H9 (cell line): ENCODE measurements around the gene PACSIN2. TPM values are rescaled to one million over a fixed set of nuclear protein-coding genes. Genes with fewer than 3 reads are reported as not detected.

Source experiments
- DNase-seq: peaks from one replicate; pipeline ENCODE4 v3.0.0-alpha.2; 2017
- H2AFZ ChIP-seq: one replicate; pipeline ENCODE4 v1.6.1; 2013; ENCODE audit warnings: mild to moderate bottlenecking, low read length, control low read depth, moderate library complexity
- H2AK5ac ChIP-seq: 2 replicates; pipeline ENCODE4 v1.6.1; 2013; ENCODE audit warnings: low read length, control low read depth, mixed read lengths; ENCODE audit not compliant: insufficient read length
- H2BK120ac ChIP-seq: one replicate; pipeline ENCODE4 v1.6.1; 2013; ENCODE audit warnings: low read depth, mild to moderate bottlenecking, low read length, control low read depth, inconsistent platforms; ENCODE audit not compliant: poor library complexity, severe bottlenecking
- H2BK12ac ChIP-seq: 2 replicates; pipeline ENCODE4 v1.6.1; 2013; ENCODE audit warnings: low read length, control low read depth, mixed read lengths, low read depth; ENCODE audit not compliant: insufficient read length
- H2BK15ac ChIP-seq: 2 replicates; pipeline ENCODE4 v1.6.1; 2013; ENCODE audit warnings: low read depth, low read length, control low read depth
- H2BK20ac ChIP-seq: one replicate; pipeline ENCODE4 v1.6.1; 2013; ENCODE audit warnings: low read depth, mild to moderate bottlenecking, low read length, control low read depth, inconsistent platforms; ENCODE audit not compliant: poor library complexity, severe bottlenecking
- H2BK5ac ChIP-seq: 2 replicates; pipeline ENCODE4 v1.6.1; 2013; ENCODE audit warnings: low read length, control low read depth, mixed read lengths; ENCODE audit not compliant: insufficient read length
- H3K14ac ChIP-seq: 2 replicates; pipeline ENCODE4 v1.6.1; 2013; ENCODE audit warnings: low read length, control low read depth; ENCODE audit not compliant: insufficient read depth
- H3K18ac ChIP-seq: 2 replicates; pipeline ENCODE4 v1.6.1; 2013; ENCODE audit warnings: low read depth, mild to moderate bottlenecking, mixed read lengths, low read length, control low read depth; ENCODE audit not compliant: insufficient read length
- H3K23ac ChIP-seq: 2 replicates; pipeline ENCODE4 v1.6.1; 2013; ENCODE audit warnings: low read length, control low read depth, mixed read lengths, low read depth; ENCODE audit not compliant: insufficient read length
- H3K23me2 ChIP-seq: 2 replicates; pipeline ENCODE4 v1.6.1; 2013; ENCODE audit warnings: low read depth, mild to moderate bottlenecking, mixed read lengths, low read length, control low read depth; ENCODE audit not compliant: insufficient read length, poor library complexity, severe bottlenecking
- H3K27ac ChIP-seq: 2 replicates; pipeline ENCODE4 v1.5.1; 2013; ENCODE audit warnings: low read length, control low read depth, mixed read lengths, low read depth; ENCODE audit not compliant: insufficient read length
- H3K27me3 ChIP-seq: 2 replicates; pipeline ENCODE4 v1.6.1; 2013; ENCODE audit warnings: low read length, control low read depth, inconsistent platforms; ENCODE audit not compliant: insufficient read depth
- H3K4ac ChIP-seq: 2 replicates; pipeline ENCODE4 v1.6.1; 2013; ENCODE audit warnings: low read depth, mild to moderate bottlenecking, control low read depth, inconsistent platforms, low read length, moderate library complexity
- H3K4me1 ChIP-seq: 2 replicates; pipeline ENCODE4 v1.6.1; 2013; ENCODE audit warnings: low read length, control low read depth, inconsistent platforms; ENCODE audit not compliant: insufficient read depth
- H3K4me2 ChIP-seq: 2 replicates; pipeline ENCODE4 v1.6.1; 2013; ENCODE audit warnings: low read length, control low read depth, mixed read lengths; ENCODE audit not compliant: insufficient read length, insufficient read depth
- H3K56ac ChIP-seq: 2 replicates; pipeline ENCODE4 v1.6.1; 2013; ENCODE audit warnings: low read depth, mild to moderate bottlenecking, mixed read lengths, low read length, control low read depth; ENCODE audit not compliant: insufficient read length
- H3K79me1 ChIP-seq: 2 replicates; pipeline ENCODE4 v1.6.1; 2013; ENCODE audit warnings: low read depth, mild to moderate bottlenecking, moderate library complexity, low read length, control low read depth, inconsistent platforms; ENCODE audit not compliant: insufficient read depth, poor library complexity, severe bottlenecking
- H3K79me2 ChIP-seq: 2 replicates; pipeline ENCODE4 v1.6.1; 2013; ENCODE audit warnings: low read length, control low read depth, inconsistent platforms; ENCODE audit not compliant: insufficient read depth
- H3K9ac ChIP-seq: 2 replicates; pipeline ENCODE4 v1.6.1; 2013; ENCODE audit warnings: low read length, control low read depth, mixed read lengths; ENCODE audit not compliant: insufficient read length; ENCODE audit errors: extremely low read depth
- H3K9me3 ChIP-seq: one replicate; pipeline ENCODE4 v1.6.1; 2013; ENCODE audit warnings: low read depth, low read length, inconsistent platforms; ENCODE audit not compliant: control insufficient read depth
- H3T11ph ChIP-seq: one replicate; pipeline ENCODE4 v1.6.1; 2013; ENCODE audit warnings: mild to moderate bottlenecking, low read length, control low read depth, inconsistent platforms
- H4K20me1 ChIP-seq: one replicate; pipeline ENCODE4 v1.6.1; 2013; ENCODE audit not compliant: control insufficient read depth, insufficient read length, insufficient read depth
- H4K5ac ChIP-seq: 2 replicates; pipeline ENCODE4 v1.6.1; 2013; ENCODE audit warnings: low read depth, mild to moderate bottlenecking, mixed read lengths, low read length, control low read depth; ENCODE audit not compliant: insufficient read length
- H4K8ac ChIP-seq: replicated peaks from 2 replicates; pipeline ENCODE4 v1.6.1; 2013; ENCODE audit warnings: low read length, control low read depth, mixed read lengths, low read depth; ENCODE audit not compliant: insufficient read length
- H4K91ac ChIP-seq: 2 replicates; pipeline ENCODE4 v1.6.1; 2013; ENCODE audit warnings: low read depth, mild to moderate bottlenecking, moderate library complexity, mixed read lengths, low read length, control low read depth; ENCODE audit not compliant: insufficient read length
- H3K27ac Mint-ChIP-seq, 3 experiments: 2 replicates in 2 of 3; 3 replicates in 1 of 3; pipeline ENCODE4 v1.8.0; 2020 to 2021; ENCODE audit warnings: mixed read lengths in 3 of 3, mild to moderate bottlenecking in 1 of 3, moderate library complexity in 1 of 3
- H3K27me3 Mint-ChIP-seq: 2 replicates; pipeline ENCODE4 v1.8.0; 2021; ENCODE audit warnings: low read depth, mild to moderate bottlenecking, moderate library complexity, mixed read lengths
- H3K36me3 Mint-ChIP-seq, 3 experiments: 2 replicates in 2 of 3; 3 replicates in 1 of 3; pipeline ENCODE4 v1.8.0; 2020 to 2021; ENCODE audit warnings: low read depth in 3 of 3, mixed read lengths in 3 of 3; ENCODE audit not compliant: insufficient read depth in 1 of 3
- H3K4me1 Mint-ChIP-seq, 2 experiments: 2 replicates each; pipeline ENCODE4 v1.8.0; 2020; ENCODE audit warnings: mixed read lengths in 2 of 2
- H3K4me3 Mint-ChIP-seq, 2 experiments: 2 replicates in 1 of 2; 3 replicates in 1 of 2; pipeline ENCODE4 v1.8.0; 2020 to 2021; ENCODE audit warnings: mild to moderate bottlenecking in 2 of 2, mixed read lengths in 2 of 2, moderate library complexity in 1 of 2
- H3K9me3 Mint-ChIP-seq, 2 experiments: 2 replicates in 1 of 2; 3 replicates in 1 of 2; pipeline ENCODE4 v1.8.0; 2020; ENCODE audit warnings: mild to moderate bottlenecking in 2 of 2, mixed read lengths in 2 of 2, moderate library complexity in 1 of 2
- WGBS: extraction: QIAGEN DNeasy Blood & Tissue Kit; methylation state at CpG from one replicate; pipeline ENCODE4 v1.1.7; 2013; ENCODE audit warnings: missing lambda C conversion rate, low lambda C conversion rate, mixed read lengths; ENCODE audit not compliant: insufficient read length; ENCODE audit errors: extremely low coverage; 5-methylcytosine and 5-hydroxymethylcytosine counted together
- total RNA-seq: library from RNA; stranded (reverse); gene quantifications from 2 replicates; pipeline ENCODE4 v1.2.1, GENCODE V29; 2021
- TF ChIP-seq, protein P1 (sequence below): fragments of 200-600 bp; sonication (generic); conservative IDR thresholded peaks from 3 replicates; pipeline ENCODE4 v1.8.0; 2021; ENCODE audit warnings: antibody characterized with exemption, mild to moderate bottlenecking

Gene PACSIN2
- total RNA-seq, 1 experiment from 2014 or later, result 62.3 TPM

DNA sequence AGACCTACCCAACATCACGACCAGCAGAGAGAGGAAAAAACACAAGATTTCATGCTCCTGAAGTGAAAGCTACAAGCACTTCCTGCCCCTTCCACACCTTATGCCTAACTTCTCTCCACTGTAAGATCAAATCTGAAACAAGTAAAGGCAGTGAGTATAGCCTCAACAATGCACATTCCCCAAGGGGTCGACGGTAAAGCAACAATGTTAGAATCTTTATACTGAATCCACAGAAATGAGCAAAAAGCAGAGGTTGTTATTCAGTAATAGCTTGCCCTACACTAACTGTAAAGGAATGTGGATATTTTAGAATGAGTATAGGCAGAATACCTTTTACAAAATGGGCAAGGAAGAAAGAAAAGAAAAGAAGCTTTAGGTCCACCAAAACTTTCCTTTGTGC is 173.5 kb downstream of the PACSIN2 start:
- Histone ChIP-seq H3K56ac (no peak overlapping the region), H3K4me2 (no peak overlapping the region), H3K4ac (no peak overlapping the region), H2BK20ac (no peak overlapping the region), H3K18ac (no peak overlapping the region), H3K9me3 (no peaks in the 10 kb centered on the region), H2BK15ac (no peak overlapping the region), H3K27ac (no peak overlapping the region), H3K79me2 (no peaks in the 10 kb centered on the region), H3K23me2 (no peaks in the 10 kb centered on the region), H4K5ac (no peak overlapping the region), H3K27me3 (no peaks in the 10 kb centered on the region), H3K4me1 (no peaks in the 10 kb centered on the region), H2BK5ac (no peak overlapping the region), H3K14ac (no peak overlapping the region), H4K20me1 (no peaks in the 10 kb centered on the region), H2AK5ac (no peak overlapping the region), H3K79me1 (no peaks in the 10 kb centered on the region), H3K23ac (no peak overlapping the region), H4K91ac (no peak overlapping the region), H3T11ph (no peak overlapping the region), H2AFZ (no peak overlapping the region), H4K8ac (no peak overlapping the region), H2BK120ac (no peak overlapping the region), H2BK12ac (no peak overlapping the region), H3K9ac (no peak overlapping the region)
- peaks cover 3 to 18% (median 10%) of the 10 kb centered on the region in 3 experiments; a peak in 6 of 7 replicates for H3K36me3 Mint-ChIP-seq
- H3K27me3 Mint-ChIP-seq, result no peaks in the 10 kb centered on the region
- H3K4me1 Mint-ChIP-seq, result no peaks in the 10 kb centered on the region
- H3K4me3 Mint-ChIP-seq, result no peak overlapping the region
- no peak for DNase-seq
- TF ChIP-seq, protein P1, sequence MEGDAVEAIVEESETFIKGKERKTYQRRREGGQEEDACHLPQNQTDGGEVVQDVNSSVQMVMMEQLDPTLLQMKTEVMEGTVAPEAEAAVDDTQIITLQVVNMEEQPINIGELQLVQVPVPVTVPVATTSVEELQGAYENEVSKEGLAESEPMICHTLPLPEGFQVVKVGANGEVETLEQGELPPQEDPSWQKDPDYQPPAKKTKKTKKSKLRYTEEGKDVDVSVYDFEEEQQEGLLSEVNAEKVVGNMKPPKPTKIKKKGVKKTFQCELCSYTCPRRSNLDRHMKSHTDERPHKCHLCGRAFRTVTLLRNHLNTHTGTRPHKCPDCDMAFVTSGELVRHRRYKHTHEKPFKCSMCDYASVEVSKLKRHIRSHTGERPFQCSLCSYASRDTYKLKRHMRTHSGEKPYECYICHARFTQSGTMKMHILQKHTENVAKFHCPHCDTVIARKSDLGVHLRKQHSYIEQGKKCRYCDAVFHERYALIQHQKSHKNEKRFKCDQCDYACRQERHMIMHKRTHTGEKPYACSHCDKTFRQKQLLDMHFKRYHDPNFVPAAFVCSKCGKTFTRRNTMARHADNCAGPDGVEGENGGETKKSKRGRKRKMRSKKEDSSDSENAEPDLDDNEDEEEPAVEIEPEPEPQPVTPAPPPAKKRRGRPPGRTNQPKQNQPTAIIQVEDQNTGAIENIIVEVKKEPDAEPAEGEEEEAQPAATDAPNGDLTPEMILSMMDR, result no peak
- no CpG with 5 or more reads among the region's 3 CpGs for WGBS
- no peaks in the 10 kb centered on the region; a peak in 1 of 5 replicates for H3K9me3 Mint-ChIP-seq
- H3K27ac Mint-ChIP-seq, result no peak overlapping the region
